Endometrial microvascular endothelial cells (primary cell): ENCODE data around the gene CPLX3. TPM values are rescaled to one million over a fixed set of nuclear protein-coding genes. Genes with fewer than 3 reads are reported as not detected.

Experiments
- in situ Hi-C: cut with HindIII; loops from 2 replicates; pipeline ENCODE4 v1.10.0; 2017; ENCODE audit warnings: low sequenced_read_pairs, low pct_unique_long_range_greater_than_20kb; ENCODE audit errors: inconsistent ontology term
- total RNA-seq: library from RNA; depleted of rRNA; stranded (reverse); fragments of >200 nt; gene quantifications from one replicate; pipeline ENCODE4 v1.2.3, GENCODE V29; 2015; ENCODE audit errors: inconsistent ontology term

The CPLX3 gene
- total RNA-seq, 1 donor from 2014 or later: not detected

DNA sequence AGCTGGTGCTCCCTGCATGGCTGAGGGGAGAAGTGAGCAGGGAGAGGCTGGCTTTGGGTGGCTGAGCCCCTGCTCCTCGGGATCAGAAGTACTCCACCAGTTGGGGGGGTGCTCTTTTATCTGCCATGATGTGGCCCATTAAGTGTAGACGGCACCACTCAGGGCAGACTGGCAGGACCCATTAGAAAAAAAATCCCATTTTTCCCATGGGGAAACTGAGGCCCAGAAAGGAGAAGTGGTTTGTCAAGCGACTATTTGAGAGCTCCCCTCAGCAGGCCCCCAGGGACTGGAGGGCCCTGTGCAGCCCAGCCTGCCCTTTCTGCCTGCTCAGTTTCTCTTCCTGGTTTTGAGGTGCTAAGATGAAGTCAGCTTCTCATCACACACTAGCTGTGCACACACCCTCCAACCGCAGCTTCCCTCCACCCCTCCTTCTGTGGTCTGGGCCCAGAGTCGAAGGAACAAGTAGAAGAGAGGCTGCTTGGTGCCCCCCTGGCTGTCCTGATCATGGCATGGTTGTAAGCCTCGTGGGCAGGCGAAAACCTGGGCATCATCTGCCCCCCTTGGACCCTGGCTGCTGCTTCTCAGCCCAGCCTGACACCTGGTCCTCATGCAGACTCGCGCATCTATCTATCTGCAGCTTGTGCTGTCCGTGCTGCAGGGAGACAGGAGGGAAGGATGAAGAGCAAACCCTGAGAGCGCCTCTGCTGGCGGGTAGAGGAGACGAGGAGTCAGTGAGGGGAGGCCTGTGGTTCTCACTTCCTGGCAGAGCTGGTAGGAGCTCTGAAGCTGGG, 39.0 kb upstream of the CPLX3 start:
- in situ Hi-C loops: no loop called here

DNA sequence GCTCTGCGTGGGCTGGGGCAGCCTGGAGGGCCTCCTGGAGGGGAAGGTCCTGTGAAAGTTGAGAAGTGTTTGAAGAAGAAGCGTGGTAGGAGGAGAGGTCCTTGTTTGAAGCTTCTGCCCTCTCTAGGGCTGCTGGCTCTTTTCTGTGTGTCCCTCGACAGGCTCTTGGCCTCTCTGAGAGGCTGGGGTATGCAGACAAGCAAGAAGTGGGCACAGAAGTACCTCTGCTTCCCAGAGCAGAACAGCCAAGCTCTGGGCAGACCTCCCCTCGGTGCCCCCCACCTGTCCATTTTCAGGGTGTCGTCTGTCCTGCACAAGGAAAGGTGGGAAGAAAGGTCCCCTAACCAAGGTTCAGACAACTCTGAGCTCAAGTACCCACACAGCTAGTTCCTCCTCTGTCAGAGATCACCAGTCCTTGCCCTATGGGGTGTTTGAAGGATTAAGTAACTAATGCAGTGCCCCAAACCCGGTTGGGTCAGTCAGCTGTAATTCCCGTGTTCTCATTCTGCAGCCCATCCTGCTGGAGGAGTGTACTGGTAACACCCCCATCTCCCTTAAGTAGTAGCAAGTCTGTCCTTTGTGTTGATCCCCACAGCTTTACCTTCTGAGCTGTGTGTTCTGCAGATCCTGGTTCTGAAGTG, 38.3 kb upstream of the CPLX3 start:
- in situ Hi-C loops: no loop called here

DNA sequence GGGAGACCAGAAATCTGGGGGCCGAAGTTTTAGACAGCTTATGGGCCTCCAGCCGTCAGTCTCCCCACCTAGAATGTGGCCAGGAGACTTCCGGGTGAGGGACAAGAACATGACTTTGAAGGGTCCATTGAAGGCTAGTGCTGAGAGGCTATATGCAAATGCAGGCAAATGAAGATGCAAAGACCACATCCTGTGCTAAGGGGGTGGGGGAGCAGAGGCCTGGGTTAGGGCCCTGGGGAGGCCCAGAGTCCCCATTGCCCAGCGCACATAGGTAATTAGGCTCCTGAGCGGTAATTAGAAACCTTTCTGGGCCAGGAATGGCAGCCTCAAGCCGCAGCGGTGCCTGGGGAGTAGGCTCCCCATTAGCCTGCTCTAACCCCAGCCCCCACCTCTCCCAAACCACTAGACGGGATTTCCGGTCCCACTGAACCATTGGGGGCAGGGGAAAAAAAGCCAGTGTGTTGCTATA, 37.7 kb upstream of the CPLX3 start:
- in situ Hi-C loops: no loop called here

DNA sequence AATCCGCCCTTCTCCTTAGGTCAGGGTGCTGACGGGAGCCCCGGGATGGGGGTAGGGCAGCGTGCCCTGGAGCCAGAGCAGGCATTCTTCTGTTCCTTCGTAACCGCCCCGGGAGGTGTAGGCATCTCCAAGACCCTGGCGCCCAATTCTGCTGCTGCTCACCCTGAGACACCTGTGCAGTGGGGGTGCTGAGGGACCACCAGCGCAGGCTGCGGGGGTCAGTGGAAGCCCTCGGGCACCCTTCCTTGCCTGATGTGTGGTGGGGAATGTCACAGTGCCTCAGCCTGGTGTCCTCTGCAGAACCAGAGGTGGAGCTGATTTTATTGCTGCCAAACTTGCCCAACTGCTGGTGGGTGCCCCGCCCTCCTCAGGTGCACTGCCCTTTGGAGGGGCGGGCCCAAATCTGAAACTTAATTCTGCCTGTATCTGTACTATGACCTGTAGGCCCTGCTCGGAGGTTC, 37.2 kb upstream of the CPLX3 start:
- in situ Hi-C loops: no loop called here

DNA sequence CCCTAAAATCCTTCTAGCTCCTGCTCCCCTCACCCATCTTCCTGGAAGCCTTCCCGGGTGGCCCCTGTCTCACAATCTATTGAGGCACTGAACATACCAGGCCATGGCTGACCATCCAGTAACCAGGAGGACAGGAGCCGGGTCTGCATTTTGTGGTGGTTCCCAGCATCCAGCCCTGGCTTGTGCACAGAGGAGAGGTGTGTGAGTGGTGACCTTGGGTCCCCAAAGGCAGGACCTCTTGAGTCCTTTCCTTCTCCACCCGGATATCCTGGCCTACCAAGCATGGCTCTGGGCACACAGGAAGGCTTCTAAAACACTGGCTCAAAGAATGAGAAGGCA, 36.7 kb upstream of the CPLX3 start:
- in situ Hi-C loops: no loop called here

DNA sequence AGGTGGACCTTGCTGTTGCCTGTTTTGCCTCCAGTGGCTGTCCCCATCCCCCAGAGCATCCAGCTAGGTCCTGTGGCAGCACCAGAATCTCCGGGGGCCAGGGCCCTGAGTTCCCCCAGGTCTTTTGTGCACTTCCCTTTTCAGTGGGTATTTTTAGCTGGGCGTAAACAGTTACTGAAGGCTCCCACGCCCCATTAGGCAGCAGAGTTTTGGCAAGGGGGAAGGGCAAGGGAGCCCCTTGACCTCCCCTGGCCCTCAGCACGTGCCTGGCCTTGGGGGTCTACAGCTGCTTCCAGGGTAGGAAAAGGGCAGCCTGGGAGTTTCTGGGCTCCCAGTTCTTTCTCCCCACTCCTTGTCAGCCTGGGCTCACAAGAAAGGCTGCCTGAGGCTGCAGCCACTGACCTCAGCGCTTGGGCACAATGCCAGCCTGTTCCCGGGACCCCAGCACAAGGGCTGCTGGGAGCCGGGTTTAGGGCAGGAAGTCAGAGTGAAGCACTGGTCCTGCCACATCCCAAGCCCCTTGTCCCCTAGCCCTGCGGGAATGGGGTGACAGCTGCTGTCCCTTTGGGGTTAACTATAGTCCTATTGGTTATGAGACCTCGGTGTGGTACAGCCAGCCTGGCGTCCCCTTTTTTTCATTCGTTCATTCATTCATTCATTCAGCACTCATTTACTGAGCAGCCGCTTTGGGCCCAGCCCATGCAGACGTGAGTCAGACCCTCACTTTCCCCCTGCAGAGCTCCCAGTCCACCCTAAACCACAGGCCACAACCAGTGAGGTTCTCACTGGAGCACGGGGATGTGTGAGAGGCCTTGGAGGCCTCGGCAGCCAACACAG, 36.1 kb upstream of the CPLX3 start:
- in situ Hi-C loops: no loop called here

DNA sequence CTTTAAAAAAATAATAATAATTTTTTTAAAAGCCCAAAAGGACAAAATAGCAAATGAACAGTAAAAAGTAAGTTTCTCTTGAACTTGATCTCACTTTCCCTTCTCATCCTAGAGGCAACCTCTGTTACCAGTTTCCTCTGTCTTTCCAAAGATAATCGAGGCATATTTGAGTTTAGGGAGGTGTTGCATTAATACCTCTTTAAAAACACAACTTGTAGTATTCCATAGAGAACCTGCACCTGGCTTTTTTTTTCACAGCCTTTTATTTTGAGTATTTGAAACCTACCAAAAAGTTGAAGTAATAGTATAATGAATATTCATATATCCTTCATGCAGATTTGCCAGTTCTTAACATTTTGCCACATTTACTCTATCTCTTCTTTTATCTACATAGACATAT, 35.4 kb upstream of the CPLX3 start:
- in situ Hi-C loops: no loop called here

DNA sequence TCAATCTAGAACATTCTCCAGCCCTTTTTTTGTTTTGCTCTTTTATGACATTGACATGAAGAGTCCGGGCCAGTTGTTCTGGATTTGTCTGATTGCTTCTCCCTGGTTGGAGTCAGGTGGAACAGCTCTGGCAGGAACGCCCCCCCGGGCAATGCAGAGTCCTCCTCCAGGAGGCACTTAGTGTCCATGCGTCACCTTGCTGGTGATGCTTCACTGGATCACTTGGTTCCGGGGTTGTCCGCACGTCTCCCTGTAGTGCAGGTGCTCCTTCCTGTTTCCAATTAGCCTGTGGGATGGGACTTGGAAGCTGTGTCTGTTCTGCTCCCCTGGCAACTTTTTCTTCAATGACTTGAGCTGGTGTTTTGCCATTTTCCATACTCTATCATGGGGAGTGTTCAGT, 34.8 kb upstream of the CPLX3 start:
- in situ Hi-C loops: no loop called here

DNA sequence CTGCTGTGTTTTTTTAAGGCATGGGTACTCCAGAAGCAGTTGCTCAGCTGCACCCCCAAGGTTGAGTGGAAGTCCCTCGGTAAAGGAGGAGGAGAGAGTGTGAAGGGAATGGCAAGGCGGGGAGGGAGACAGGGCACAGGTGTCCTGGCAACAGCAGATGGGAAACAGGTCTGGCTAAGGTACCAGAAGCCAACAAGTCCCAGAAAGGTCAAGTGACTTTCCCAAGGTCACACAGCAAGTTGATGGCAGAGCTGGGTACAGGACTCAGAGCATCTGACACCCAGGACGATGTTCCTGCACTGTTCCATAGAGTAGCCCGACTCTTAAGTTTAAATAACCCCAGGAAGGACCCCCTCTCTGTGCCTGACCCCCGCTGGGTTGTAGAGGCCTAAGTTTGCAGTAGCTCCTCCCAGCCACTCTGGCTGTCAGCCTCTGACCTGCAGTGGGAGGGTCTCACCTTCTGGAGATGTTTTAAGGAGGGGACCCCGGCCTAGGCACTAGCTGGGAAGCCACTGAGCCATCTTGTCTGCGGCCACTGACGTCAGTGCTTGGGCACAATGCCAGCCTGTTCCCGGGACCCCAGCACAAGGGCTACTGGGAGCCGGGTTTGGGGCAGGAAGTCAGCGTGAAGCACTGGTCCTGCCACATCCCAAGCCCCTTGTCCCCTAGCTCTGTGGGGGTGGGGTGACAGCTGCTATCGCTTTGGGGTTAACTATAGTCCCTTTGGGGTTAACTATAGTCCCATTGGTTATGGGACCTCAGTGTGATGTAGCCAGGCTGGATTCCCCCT, 34.0 kb upstream of the CPLX3 start:
- in situ Hi-C loops: no loop called here

GRCh38 chr15:74793135-74794028, 33.0 kb upstream of the CPLX3 start:
- in situ Hi-C loops: no loop called here

- in situ Hi-C loops: no loop called here
Measured at GRCh38 chr15:74794248-74794969, 32.0 kb upstream of the CPLX3 start.

- in situ Hi-C loops: no loop called here
Measured at GRCh38 chr15:74794970-74795349, 31.5 kb upstream of the CPLX3 start.

GRCh38 chr15:74795966-74796625, 30.3 kb upstream of the CPLX3 start:
- in situ Hi-C loops: no loop called here

DNA sequence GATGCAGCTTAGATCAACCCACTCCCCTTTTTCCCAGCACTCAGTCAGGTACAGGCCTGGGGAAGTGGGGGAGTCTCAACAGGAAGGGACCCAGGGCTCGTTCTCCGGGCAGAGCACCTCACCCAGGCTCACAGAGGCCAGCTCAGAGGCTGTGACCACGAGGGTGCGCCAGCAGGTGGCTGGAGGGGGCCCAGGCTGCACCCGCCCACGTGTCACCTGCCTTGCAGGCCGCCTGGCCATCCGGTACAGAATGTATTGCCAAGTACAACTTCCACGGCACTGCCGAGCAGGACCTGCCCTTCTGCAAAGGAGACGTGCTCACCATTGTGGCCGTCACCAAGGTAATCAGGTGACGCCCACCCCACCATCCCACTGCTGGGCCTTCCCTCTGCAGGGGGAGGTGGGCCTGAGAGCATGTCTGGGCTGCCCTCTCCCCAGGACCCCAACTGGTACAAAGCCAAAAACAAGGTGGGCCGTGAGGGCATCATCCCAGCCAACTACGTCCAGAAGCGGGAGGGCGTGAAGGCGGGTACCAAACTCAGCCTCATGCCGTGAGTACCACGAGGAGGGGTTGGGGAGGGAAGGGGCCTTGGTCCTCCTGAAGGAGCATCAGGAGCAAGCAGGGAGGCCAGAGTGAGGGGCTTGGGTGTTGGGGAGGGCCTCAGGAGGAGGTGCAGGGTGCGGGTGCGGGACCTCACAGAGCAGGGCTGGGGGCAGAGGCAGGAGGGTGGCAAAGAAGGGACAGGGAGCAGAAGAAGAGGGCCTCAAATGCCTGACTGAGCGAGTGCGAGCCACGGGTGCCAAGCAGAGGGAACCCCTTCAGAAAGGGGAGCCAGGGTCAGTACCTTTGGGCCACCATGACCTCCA, 27.8 kb upstream of the CPLX3 start:
- in situ Hi-C loops: no loop called here

DNA sequence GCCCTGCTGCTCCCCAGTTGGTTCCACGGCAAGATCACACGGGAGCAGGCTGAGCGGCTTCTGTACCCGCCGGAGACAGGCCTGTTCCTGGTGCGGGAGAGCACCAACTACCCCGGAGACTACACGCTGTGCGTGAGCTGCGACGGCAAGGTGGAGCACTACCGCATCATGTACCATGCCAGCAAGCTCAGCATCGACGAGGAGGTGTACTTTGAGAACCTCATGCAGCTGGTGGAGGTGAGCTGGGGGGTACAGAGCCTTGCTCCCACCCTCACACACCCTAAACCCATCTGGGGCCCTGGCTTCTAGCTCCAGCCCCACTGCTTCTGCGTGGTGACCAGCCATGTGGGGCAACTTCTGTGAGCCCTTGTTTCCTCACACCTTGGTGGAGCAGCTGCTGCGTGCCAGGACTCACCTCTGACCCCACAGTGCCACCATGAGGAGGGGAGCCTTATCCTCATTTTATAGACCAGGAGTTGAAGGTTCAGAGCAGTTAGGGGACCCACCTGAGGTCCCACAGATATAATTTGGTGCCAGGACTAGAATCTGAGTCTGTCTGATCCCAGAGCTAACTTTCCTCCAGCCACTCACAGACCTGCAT, 27.1 kb upstream of the CPLX3 start:
- in situ Hi-C loops: no loop called here
